ENCODE data around the gene ILF3.

DNA sequence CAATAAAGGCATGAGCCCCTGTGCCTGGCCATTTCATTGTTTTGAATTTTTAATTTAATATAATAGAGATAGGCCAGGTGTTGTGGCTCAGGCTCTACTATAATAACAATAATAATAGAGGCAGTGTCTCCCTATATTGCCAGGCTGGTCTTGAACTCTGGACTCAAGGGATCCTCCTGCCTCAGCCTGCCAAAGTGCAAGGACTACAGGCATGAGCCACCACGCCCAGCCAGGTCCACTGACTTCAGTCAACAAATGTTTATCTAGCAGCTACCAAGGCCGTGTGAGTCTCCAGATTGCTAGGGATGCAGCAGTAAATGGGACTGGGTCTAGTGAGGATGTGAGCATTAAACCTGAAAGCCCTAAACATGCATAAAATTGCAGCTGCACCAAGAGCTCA lies 13.8 kb upstream of the ILF3 start:
- TF ChIP-seq, protein P1, sequence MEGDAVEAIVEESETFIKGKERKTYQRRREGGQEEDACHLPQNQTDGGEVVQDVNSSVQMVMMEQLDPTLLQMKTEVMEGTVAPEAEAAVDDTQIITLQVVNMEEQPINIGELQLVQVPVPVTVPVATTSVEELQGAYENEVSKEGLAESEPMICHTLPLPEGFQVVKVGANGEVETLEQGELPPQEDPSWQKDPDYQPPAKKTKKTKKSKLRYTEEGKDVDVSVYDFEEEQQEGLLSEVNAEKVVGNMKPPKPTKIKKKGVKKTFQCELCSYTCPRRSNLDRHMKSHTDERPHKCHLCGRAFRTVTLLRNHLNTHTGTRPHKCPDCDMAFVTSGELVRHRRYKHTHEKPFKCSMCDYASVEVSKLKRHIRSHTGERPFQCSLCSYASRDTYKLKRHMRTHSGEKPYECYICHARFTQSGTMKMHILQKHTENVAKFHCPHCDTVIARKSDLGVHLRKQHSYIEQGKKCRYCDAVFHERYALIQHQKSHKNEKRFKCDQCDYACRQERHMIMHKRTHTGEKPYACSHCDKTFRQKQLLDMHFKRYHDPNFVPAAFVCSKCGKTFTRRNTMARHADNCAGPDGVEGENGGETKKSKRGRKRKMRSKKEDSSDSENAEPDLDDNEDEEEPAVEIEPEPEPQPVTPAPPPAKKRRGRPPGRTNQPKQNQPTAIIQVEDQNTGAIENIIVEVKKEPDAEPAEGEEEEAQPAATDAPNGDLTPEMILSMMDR (IDR thresholded peaks at IDR 0.05 in 4 of 5, conservative IDR thresholded peaks at IDR 0.05 in 1 of 5): no peak
- no peak for TF ChIP-seq POLR2A (IDR thresholded peaks at IDR 0.05)

Measured in gastrocnemius medialis (tissue), 4 donors.